GM19351 (cell line): ENCODE measurements around the gene CDC34.

Experiments used
- ATAC-seq: cut with Tn5 transposase; IDR thresholded peaks from one replicate; pipeline ENCODE4 v1.9.1; 2021; ENCODE audit warnings: mild to moderate bottlenecking, moderate library complexity; ENCODE audit not compliant: unreplicated experiment

The CDC34 gene

DNA sequence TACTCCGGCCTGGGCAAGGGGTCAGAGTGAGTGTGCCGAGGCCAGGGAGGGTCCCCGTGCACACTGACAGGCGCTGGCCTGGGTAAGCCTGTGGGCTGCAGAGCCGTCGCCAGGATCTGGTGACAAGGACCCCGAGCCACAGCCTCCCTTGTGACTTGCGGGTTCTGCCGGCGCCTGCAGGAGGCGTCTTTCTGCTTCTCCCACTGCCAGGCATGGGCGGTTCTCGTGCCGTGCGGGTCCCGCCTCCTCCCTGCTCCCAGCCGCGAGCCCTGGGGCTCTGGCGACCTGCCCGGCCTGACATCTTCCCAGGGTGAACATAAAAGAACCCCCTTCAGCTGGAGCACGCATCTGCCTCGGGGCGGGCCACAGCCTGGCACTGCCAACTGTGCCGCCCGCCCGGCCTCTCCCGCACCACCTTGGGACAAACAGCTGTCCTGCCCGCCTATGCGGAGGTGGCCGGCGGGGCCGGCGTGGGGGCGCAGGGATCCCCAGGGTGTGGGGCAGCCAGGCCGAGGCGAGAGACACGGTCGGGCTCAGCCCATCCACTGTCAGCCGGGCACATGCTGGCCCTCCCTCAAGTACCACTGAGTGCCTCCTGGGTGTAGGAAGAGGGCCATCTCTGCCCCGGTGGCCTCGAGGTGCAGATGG lies 56.7 kb downstream of the CDC34 start:
- no peak for ATAC-seq

DNA sequence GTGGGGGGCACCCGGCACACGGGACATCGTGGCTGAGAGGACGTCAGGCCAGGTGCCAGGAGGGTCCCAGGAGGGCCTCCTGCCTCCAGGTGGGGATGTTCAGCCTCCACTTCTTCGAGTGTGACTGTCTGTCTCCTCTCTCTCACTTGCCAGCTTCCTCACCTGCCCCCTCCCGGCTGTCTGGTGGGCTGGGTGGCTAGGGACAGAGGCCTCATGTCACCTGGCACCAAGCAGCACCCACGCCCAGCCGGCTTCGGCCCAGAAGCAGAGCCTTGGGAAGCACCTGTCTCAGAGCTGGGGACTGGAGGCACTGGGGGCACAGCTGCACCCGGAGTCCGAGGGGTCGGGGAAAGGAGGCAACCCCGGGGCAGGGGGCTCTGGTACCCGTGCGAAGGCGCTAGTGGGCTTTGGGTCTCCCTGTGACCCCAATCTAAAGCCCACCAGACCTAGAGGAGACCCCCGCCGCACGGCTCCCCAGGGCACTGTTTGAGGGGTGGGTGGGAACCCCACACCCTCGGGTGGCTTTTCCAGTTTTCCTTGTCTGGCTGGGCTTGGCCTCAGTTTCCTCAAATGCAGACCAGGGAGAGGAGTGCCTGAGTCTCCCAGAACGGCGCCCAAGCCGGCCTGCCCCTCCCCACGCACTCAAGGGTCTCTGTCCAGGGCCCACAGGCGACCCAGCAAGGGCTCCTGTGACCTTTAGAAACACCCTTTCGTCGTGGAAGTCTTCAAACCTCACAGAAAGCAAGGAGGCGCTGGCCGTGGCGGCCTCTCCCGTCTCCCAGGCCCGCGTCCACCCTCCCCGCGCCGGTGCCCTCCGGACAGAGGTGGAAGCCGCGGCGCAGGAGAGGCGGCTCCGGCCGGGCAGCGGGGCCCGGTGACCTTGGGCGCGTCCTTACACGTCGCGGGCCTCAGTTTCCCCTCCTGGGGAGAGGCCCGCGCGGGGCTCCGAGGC lies 57.5 kb downstream of the CDC34 start:
- ATAC-seq: no peak

GRCh38 chr19:589693-590395 lies 58.3 kb downstream of the CDC34 start, which contains the start of gene HCN2:
Gene HCN2 (plus strand): TSS chr19:589881. CDS start chr19:589946, 65 bp downstream.
- no peak for ATAC-seq

- ATAC-seq: no peak
Measured at GRCh38 chr19:590396-590745, 58.8 kb downstream of the CDC34 start.

- ATAC-seq: no peak
Measured at GRCh38 chr19:590750-591098, 59.2 kb downstream of the CDC34 start.

GRCh38 chr19:591099-591958 lies 59.8 kb downstream of the CDC34 start:
- ATAC-seq: no peak
